Natural killer cell (primary cell): Measurements from ENCODE around the gene SRM. TPM values are rescaled to one million over a fixed set of nuclear protein-coding genes. Genes with fewer than 3 reads are reported as not detected.

Experiments
- ATAC-seq, 3 donors: fragments of 150-1000 bp in 2 of 3; fragments of 200-7000 bp in 1 of 3; cut with Tn5 transposase; 1 replicate in 1 of 3; 2 replicates in 2 of 3; pipeline ENCODE4 v1.10.0; 2021; ENCODE audit warnings: mild to moderate bottlenecking in 2 of 3, moderate library complexity in 2 of 3
- DNase-seq, 2 donors: peaks; one replicate each; pipeline versions ENCODE4 v3.0.0 to v3.0.0-alpha.2; 2013 to 2021; ENCODE audit warnings: mixed read lengths in 1 of 2
- H3K27ac ChIP-seq: one replicate; pipeline ENCODE4 v1.5.1; 2013; ENCODE audit warnings: mild to moderate bottlenecking, low read length
- H3K27me3 ChIP-seq: one replicate; pipeline ENCODE4 v1.6.1; 2013; ENCODE audit warnings: low read length; ENCODE audit not compliant: control insufficient read depth, insufficient read depth
- H3K36me3 ChIP-seq: one replicate; pipeline ENCODE4 v1.6.1; 2013; ENCODE audit warnings: low read length; ENCODE audit not compliant: control insufficient read depth, insufficient read depth
- H3K4me1 ChIP-seq: one replicate; pipeline ENCODE4 v1.6.1; 2013; ENCODE audit warnings: low read length; ENCODE audit not compliant: control insufficient read depth, insufficient read depth
- H3K4me3 ChIP-seq: one replicate; pipeline ENCODE4 v1.5.1; 2013; ENCODE audit warnings: low read length
- H3K9me3 ChIP-seq: one replicate; pipeline ENCODE4 v1.6.1; 2013; ENCODE audit warnings: low read length; ENCODE audit not compliant: control insufficient read depth, insufficient read depth
- H3K27ac Mint-ChIP-seq, 2 donors: one replicate each; pipeline ENCODE4 v1.8.0; 2022; ENCODE audit warnings: mild to moderate bottlenecking in 2 of 2, mixed read lengths in 2 of 2, moderate library complexity in 1 of 2
- H3K27me3 Mint-ChIP-seq, 2 donors: one replicate each; pipeline ENCODE4 v1.8.0; 2022; ENCODE audit warnings: low read depth in 2 of 2, mixed read lengths in 2 of 2
- H3K36me3 Mint-ChIP-seq: one replicate; pipeline ENCODE4 v1.8.0; 2022; ENCODE audit warnings: mixed read lengths
- H3K4me1 Mint-ChIP-seq, 2 donors: one replicate each; pipeline ENCODE4 v1.8.0; 2022; ENCODE audit warnings: mixed read lengths in 2 of 2
- H3K4me3 Mint-ChIP-seq: one replicate; pipeline ENCODE4 v1.8.0; 2022; ENCODE audit warnings: mild to moderate bottlenecking, moderate library complexity, mixed read lengths
- H3K9me3 Mint-ChIP-seq, 2 donors: one replicate each; pipeline ENCODE4 v1.8.0; 2022; ENCODE audit warnings: mixed read lengths in 2 of 2
- CTCF ChIP-seq: fragments of 200-600 bp; IDR thresholded peaks from one replicate; pipeline ENCODE4 v1.8.0; 2022; ENCODE audit warnings: antibody characterized with exemption
- WGBS: methylation state at CpG from one replicate; pipeline ENCODE4 v1.1.7; 2013; ENCODE audit warnings: missing lambda C conversion rate; ENCODE audit not compliant: insufficient coverage; 5-methylcytosine and 5-hydroxymethylcytosine counted together
- intact Hi-C: fragments of 100-400 bp; cut with micrococcal nuclease; formaldehyde crosslinking; loops from one replicate; pipeline ENCODE4 v1.14.2; 2022
- total RNA-seq, 4 donors: library from RNA; stranded (reverse); fragments of 120-200 nt in 1 of 4; gene quantifications; one replicate each; pipeline versions ENCODE4 v1.2.3 to v1.2.4, GENCODE V29; 2013 to 2022

SRM gene
- total RNA-seq, 3 donors from 2014 or later (not counting 1 experiment from before 2014, with no cell fraction given): 23.9 to 30.9 (median 29.2) TPM

- intact Hi-C loops: no loop called here
- H3K4me3 ChIP-seq: no peak overlapping the region
- peaks cover 6 to 11% of the 10 kb centered on the region in 2 donors for H3K4me1 Mint-ChIP-seq
- H3K27ac ChIP-seq: no peak overlapping the region
- 91% methylated on average over 22 of the region's 22 CpGs for WGBS
- H3K27me3 Mint-ChIP-seq: no peaks in the 10 kb centered on the region
- TF ChIP-seq CTCF: no peak
- no peak overlapping the region for H3K4me3 Mint-ChIP-seq
- ATAC-seq: no peak
- H3K36me3 ChIP-seq: peaks cover 4% of the 10 kb centered on the region
- DNase-seq: no peak
- H3K9me3 Mint-ChIP-seq: no peaks in the 10 kb centered on the region
- no peaks in the 10 kb centered on the region for H3K27me3 ChIP-seq
- H3K4me1 ChIP-seq: peaks cover 14% of the 10 kb centered on the region
- no peaks in the 10 kb centered on the region for H3K9me3 ChIP-seq
- H3K27ac Mint-ChIP-seq: no peak overlapping the region
- H3K36me3 Mint-ChIP-seq: no peaks in the 10 kb centered on the region
Measured at GRCh38 chr1:11054666-11055065, 5.2 kb downstream of the SRM start.

- Histone ChIP-seq H3K4me3 (no peak overlapping the region), H3K27me3 (no peaks in the 10 kb centered on the region), H3K4me1 (peaks cover 11% of the 10 kb centered on the region), H3K27ac (no peak overlapping the region), H3K9me3 (no peaks in the 10 kb centered on the region), H3K36me3 (peaks cover 4% of the 10 kb centered on the region)
- intact Hi-C loops: no loop called here
- WGBS: 93% methylated on average over 7 of the region's 7 CpGs
- Mint-ChIP-seq H3K36me3 (no peaks in the 10 kb centered on the region), H3K27ac (no peak overlapping the region), H3K4me1 (peaks cover 6 to 8% of the 10 kb centered on the region in 2 donors), H3K27me3 (no peaks in the 10 kb centered on the region), H3K9me3 (no peaks in the 10 kb centered on the region), H3K4me3 (no peak overlapping the region)
- no peak for ATAC-seq
- no peak for DNase-seq
- TF ChIP-seq CTCF: no peak
Measured at GRCh38 chr1:11054181-11054580, 5.6 kb downstream of the SRM start.

GRCh38 chr1:11053758-11054137 is 6.1 kb downstream of the SRM start:
- Mint-ChIP-seq H3K36me3 (no peaks in the 10 kb centered on the region), H3K27ac (no peak overlapping the region), H3K9me3 (no peaks in the 10 kb centered on the region), H3K27me3 (no peaks in the 10 kb centered on the region), H3K4me3 (no peak overlapping the region), H3K4me1 (peaks cover 1 to 4% of the 10 kb centered on the region in 2 donors)
- Histone ChIP-seq H3K27ac (no peak overlapping the region), H3K9me3 (no peaks in the 10 kb centered on the region), H3K27me3 (no peaks in the 10 kb centered on the region), H3K4me3 (no peak overlapping the region), H3K4me1 (peaks cover 7% of the 10 kb centered on the region), H3K36me3 (peaks cover 4% of the 10 kb centered on the region)
- DNase-seq (no peak), ATAC-seq (no peak)
- TF ChIP-seq CTCF: no peak
- 83% methylated on average over 10 of the region's 10 CpGs for WGBS
- intact Hi-C loops: no loop called here
